GM18870 (cell line): ENCODE data around the gene CCDC69.
"Not testable (repeated sequence)": the region's sequence is repeated elsewhere in the genome, so short reads cannot be mapped to it uniquely, and the experiment has no call there.

ENCODE experiments used
- ATAC-seq: cut with Tn5 transposase; IDR thresholded peaks from one replicate; pipeline ENCODE4 v1.9.1; 2021; ENCODE audit warnings: moderate library complexity; ENCODE audit not compliant: unreplicated experiment

CCDC69 gene, protein sequence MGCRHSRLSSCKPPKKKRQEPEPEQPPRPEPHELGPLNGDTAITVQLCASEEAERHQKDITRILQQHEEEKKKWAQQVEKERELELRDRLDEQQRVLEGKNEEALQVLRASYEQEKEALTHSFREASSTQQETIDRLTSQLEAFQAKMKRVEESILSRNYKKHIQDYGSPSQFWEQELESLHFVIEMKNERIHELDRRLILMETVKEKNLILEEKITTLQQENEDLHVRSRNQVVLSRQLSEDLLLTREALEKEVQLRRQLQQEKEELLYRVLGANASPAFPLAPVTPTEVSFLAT

DNA sequence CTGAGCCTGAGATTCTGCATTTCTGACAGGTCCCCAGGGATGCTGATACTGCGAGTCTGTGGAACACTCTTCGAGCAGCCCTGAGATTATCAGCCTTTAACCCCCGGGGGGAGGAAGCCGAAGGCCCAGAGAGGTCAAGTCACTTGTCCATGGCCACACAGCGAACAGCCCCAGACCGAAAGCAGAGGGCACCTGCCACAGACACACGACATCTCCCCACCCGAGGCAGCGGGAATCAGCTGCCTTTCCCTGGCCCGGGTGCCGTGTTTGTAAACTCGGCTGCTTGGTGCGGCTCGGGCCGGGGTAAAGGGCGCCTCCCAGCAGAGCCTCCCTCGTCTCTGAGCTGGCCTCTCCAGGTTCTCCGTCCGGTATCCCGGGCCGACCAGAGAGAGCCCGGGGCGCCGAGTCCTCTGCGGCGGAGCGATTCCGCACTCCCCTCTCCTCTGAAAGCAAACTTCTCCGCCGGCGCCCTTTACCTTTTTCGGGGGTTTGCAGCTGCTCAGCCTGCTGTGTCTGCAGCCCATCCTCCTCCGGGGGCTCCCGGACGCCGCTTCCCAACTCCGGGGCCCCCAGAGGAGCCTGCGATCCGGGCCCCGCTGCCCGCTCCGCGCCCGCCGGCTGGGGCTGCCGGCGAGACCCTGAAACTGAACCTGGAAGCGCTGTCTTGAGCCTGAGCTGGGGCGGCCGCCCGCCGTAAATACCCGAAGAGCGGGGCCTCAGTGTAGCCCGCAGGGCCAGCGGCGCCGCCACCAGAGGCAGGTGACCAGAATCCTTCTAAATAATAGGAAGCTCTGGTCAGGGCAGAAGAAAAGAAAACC, at the start of gene CCDC69:
CCDC69 (minus strand) TSS at position 646 of the 818 bp plus-strand sequence; CDS start at position 524, 122 bp downstream.
- peak; percentile 52 for ATAC-seq

DNA sequence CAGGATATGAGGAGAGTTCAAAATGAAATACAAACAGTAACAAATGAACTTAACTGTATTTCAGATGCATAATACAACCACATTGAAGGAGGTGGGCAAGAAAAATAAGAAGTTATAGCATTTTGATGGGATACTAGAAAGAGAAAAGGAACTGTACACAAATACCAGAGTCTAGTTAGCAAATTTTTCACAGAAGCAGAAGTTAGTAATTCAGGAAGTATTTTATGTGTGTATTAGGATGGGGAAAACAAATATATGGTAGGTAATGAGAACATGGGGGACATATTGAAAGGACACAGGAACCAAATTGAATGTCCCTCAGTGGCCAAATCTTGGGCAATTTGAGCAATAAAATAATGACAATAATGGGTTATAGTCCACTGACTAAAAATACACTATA, 47.4 kb upstream of the CCDC69 start:
- no peak for ATAC-seq

DNA sequence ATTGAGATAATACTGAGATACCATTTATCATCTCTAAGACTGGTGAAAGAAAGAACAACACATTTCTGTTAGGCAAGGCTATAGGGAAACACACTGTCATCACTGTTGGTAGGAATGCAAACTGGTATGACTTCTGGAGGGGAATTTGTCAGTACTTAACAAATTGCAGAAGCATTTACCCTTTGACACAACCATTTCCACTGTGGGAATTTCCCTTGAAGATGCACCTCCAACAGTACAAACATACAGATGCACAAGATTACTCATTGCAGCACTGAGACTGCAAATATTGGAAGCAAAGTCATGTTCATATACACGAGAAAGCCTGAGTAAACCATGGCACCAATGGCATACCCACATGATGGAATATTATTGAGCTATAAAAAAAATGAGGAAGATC, 46.7 kb upstream of the CCDC69 start:
- peak; percentile 96 for ATAC-seq

DNA sequence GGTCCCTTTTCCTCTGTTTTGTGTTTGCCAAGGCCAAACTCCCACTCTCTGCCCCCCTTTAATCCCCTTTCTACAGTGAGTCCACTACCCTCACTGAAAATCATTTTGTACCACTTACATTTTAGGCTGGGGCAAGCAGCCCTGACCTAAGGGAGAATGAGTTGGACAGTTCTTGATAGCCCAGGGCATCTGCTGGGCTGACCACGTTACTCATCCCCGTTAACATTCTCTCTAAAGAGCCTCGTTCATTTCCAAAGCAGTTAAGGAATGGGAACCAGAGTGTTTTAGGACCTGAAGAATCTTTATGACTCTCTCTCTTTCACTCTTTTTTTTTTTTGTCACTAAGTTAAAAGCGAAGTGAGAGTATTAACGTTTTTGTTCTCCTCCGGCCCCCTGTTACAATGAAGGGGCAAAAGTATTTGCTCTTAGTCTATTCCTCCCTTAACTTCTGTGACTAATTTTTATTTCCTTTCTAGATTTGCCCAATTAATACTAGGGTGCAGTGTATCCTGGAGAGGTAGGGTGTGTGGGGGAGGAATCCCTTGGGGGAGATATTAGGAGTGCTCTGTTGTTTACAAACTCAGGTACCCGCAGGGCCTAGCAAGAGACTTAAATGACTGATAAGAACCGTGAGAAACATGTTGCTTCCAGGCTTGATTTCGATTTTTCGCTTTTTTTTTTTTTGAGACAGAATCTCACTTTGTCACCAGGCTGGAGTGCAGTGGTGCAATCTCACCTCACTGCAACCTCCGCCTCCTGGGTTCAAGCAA, 43.8 kb upstream of the CCDC69 start:
- ATAC-seq, result no peak

DNA sequence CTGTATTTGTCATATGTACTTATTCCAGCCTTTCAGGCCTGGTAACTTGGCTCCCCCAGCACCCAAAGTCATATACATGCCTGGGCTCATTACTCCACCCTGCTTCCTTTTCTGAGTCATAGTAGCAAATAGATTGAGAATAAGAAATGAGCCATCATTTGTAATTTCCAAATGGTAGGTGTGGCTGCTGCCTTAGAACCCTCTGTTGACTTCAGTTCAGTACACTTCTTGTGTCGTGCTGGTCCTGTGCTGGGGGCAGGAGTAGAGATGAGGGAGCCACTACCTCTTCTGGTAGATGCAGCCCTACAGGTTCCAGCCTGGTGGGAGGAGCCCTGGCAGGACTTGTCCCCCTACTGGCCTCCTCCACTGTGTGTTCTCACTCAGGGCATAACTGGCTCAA, 40.2 kb upstream of the CCDC69 start:
- ATAC-seq, result peak; percentile 66

DNA sequence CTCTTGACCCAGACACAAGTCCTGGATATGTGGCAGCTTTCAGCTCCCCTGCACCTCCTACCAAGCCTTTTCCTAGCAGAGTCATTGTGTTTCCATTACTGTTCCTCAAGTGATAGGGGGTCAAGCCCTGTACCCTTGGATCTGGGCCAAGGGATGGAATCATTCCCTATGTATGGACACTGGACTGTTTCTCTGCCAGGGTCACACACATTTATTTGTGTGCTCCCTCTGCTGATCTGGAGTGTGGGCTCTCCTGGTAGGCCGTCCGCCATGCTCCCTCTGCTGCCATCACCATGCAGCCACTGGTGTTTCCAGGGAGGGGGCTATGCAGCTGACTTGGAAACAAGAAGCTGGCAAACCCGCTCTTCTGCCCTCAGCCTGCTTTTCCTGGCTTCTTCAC, 38.6 kb upstream of the CCDC69 start:
- no peak for ATAC-seq

DNA sequence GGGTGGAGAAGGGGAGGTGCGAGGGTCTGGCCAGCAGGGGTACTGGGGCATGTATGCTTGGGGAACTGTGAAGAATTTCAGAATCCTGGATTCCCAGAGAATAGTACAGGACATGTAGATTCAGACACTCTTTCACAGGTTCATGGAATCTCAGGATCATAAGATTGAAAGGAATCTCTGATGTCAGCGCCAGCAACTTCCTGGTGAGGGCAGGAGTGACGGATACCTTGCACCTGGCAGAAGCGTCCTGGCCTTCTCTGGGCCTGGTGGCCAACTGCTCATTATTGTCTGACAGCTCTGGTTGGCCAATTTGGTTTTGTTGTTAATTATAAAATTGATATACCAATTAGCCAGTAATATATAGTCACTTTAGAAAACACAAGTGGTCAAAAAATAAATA, 36.0 kb upstream of the CCDC69 start:
- no peak for ATAC-seq

DNA sequence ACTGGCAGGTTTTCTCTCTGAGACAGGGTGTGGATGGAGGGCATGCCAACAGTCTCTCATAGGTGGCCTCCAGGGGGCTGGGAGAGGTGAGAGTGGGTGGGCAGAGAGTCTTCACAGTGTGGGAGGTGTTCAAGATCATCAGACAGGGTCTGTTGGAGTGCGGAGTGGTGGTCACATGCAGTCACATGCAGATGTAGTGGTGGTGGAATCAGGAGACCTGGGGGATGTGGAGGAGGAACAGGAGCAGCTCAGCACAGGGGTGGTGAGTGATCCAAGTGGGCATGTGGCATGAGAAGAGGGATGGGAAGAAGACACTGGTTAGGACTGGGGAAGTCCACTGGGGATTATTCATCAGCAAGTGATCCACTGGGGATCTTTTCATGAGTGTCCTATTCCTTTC, 34.9 kb upstream of the CCDC69 start:
- ATAC-seq, result no peak

DNA sequence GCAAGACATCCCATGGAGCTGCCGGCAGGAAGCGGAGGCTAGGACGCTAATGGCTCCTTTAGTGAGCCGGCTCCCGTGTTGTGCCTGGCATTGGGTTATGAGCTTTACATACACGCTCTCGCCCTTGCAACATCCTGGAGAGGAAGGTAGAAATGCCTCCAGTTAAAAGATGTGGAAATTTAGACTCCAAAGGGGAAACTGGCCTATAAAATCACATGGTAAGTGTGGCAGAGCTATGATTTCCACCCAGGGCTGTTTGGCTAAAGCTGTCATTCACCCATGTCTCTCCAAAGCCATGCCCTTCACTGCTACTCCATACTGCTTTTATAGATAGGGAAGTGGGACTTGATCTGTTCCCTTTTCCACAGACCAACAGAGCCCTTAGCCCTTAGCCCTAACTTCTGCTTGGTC, 34.3 kb upstream of the CCDC69 start:
- no peak for ATAC-seq

DNA sequence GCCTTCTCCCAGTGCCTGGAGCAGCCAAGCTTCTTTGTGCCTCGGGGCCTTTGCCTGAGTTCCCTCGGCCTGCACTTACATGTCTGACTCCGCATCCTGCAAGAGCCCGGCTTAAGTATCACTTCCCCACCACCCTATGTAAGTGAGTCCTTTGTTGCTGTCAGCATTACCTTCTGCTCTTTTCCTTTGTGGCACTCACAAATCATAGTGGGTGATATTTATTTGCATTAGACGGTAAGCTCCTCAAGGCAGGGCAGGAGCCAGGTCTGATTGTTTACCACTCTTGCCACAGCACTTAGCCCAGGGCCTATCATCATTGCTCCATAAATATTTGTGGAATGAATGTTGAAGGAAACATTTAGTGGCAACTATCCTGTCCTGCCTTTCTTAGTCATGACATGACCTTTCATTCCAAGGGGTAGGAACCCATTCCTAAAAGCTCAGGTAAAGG, 33.9 kb upstream of the CCDC69 start:
- ATAC-seq, result peak; percentile 29

DNA sequence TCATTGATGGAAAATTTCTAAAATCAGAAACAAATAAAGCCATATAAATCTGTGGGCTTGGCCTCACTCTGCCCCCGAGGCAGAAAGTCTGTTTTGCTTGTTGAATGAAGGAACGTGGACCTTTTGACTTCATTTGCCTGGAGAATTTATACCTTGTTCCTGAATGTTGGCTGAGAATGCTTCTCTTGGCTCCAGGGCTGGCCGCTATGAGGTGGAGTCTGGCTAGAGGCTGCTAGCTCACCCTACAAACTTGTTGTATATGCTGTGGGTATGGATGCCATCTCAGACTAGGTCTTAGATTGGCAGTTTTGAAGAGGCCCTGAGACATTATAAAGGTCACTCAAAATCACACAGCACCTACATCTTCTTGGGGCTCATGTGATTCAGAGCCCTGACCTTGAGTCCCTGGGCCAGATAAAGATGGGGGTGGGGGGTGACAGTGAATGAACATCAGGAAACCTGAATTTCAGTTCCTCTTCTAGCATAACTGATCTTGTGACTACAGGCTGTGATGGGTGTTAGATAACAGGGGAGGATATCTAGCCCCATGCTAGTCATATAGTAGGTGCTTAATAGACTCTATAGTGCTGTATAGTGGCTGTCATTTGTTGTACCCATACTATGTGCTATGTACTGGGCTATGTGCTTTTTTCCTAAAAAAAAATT, 31.9 kb upstream of the CCDC69 start:
- ATAC-seq, result peak; percentile 40

DNA sequence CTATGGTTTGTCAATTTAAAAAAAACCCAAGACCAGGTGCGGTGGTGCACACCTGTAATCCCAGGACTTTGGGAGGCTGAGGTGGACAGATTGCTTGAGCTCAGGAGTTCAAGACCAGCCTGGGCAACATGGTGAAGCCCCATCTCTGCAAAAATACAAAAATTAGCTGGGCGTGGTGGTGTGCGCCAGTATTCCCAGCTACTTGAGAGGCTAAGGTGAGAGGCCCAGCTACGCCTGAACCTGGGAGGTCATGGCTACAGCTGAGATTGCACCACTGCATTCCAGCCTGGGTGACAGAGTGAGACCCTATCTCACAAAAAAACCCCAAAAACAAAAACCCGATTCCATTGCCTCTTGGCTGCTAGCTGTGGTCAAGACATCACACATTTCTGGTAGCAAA, 31.1 kb upstream of the CCDC69 start:
- ATAC-seq, result not testable (repeated sequence)

DNA sequence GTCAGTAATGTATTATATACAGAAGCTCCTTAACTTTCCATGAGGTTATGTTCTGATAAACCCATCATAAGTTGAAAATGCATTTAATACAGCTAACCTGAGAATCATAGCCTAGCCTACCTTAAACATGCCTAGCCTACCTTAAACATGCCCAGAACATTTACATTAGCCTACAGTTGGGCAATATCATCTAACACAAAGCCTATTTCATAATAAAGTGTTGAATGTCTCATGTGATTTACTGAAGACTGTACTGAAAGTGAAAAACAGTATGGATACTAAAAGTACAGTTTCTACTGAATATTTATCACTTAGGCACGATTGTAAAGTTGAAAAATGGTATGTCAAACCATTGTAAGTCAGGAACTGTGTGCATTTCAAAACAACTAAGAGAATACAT, 30.7 kb upstream of the CCDC69 start:
- no peak for ATAC-seq

DNA sequence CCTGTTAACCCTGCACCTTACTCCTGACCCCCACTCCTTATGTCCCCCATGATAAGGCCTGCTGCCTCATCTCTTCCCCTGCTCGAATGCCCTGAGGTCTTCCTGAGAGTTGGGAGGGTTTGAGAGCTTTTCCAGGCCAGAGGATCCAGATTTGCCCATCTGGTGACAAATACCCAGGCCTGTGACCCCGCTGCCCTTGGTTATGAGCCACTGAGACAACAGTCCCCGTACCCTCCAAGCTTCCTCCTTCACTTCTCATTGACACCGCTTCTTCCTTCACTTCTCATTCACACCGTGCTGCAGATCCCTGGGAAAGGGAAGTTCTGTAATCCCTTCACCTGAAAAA, 29.7 kb upstream of the CCDC69 start:
- ATAC-seq, result no peak

DNA sequence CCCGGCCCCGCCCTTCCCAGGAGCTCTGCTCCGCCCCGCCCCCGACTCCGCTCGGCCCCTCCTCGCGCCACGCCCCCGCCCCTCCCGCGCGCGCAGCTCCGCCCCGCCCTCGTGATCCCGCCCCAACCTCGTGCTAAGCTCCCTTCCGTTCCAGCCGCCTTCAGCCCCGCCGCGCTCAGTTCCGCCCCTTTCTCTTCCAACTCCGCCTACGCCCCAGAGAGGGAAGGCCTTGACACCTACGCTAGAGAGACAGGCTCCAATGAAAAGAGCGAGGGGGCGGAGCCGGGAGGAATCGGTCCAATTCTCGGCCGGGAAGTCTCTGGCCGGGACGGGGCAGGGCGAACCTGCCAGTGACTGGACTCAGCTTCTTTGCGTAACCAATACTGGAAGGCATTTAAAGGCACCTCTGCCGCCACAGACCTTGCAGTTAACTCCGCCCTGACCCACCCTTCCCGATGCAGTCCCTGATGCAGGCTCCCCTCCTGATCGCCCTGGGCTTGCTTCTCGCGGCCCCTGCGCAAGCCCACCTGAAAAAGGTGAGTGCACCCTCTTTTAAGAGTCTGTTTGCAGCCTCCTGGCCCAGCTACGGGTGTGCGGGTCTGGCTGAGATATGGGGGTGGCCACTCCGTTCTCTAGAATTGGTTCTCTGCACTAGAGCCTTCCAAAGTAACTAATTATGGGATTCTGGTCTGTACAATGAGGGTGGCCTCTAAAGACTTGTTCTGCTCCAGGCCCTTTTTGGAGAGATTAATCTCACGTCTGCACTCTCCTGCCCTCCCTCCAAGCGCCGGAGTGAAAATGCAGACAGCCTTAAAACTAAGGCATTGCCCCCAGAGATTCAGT, 29.1 kb upstream of the CCDC69 start, which contains the start of gene GM2A:
GM2A (plus strand) TSS at position 424 of the 843 bp plus-strand sequence; CDS start at position 456, 32 bp downstream.
- ATAC-seq, result peak; percentile 80

DNA sequence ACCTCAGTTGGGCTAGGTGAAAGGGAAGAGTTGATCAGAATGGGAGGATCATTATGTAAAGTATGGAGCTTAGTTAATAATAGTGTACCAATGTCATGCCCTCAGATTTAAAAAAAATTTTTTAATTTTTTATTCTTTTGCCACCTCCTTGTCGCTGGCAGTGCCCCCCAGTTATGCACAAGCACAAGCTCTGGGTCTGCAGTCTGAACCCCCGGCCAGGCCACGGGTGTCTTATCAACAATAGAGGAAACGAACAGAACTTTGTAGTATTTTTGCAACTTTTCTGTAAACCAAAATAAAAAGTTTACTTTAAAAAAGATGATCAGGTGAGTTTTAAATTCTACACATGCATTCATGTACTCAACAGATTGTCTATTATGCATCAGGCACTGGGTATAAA, 27.7 kb upstream of the CCDC69 start:
- ATAC-seq, result no peak

DNA sequence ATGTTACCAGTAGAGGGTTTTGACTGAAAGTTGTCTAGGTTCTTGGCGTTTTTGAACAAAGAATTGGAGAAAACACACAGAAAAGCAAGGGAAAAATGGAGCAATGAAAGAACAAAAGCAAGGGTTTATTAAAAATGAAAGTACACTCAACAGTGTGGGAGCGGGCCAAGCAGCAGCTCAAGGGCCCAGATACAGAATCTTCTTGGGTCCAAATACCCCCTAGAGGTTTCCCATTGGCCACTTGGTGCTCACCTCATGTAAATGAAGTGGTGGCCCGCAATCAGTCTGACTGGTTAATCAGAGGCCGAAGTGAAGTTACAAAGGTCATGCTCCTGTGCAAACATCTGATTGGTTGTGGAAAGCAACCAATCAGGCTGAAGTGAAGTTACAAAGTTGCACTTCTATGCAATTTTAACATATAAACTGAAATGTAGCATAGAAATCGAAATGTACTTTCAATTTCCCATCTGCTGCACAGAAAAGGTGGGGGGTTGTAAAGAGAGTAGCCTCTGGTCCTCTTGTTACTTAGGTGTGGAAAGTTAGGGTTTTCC, 27.2 kb upstream of the CCDC69 start:
- no peak for ATAC-seq

DNA sequence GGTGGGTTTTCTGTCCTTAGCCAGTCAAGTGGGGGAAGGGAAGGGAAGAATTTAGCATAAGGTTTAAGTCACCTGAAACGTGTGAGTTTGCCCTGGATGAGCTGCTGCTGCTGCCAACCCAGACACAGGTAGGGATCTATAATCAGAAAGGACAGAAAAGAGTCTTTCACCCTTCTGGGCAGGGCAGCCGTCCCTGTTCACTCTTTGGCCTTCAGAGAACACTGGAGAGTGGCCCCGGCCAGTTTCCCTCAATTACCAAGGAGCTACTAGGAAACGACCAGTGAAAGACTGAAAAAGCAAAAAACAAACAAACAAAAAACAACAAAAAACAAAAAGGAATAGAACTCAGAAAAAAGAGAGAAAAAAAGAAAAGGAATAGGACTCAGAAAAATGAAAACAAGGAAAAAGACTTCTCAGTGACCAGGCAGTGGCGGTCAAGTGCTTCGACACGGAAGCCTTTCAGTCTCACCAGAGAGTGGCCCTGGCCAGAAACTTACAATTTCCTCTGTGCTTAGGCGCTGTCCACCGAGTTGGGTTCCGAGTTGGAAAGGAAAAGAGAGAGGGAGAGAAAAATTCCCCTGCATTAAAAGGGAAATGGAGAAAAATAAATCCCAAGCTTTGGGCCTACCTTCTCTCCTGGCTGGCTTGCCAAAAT, 26.6 kb upstream of the CCDC69 start:
- ATAC-seq, result no peak

DNA sequence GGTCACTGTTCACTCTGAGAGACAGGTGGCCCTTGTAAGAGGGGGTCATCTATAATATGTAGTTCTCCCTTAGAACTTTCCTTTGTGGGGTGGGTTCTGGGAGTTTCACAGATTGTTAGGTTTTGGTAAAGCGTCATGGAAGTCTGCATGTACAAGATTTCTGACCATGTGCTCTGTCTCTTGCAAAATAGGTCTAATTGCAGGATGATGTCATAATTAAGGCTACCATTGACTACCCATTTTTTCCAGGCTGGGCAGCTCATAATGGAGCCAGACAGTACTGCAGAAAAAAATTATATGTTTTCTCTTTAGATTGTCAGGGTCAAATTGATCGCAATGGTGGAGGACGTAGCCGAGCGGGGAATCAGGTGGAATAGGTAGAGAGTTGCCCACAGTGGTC, 25.4 kb upstream of the CCDC69 start:
- no peak for ATAC-seq
